Fibroblast of villous mesenchyme (primary cell): ENCODE data around the gene PRRC2B. TPM values are rescaled to one million over a fixed set of nuclear protein-coding genes. Genes with fewer than 3 reads are reported as not detected.
"Not testable (repeated sequence)": the region's sequence is repeated elsewhere in the genome, so short reads cannot be mapped to it uniquely, and the experiment has no call there.

Source experiments
- DNase-seq: peaks from one replicate; pipeline ENCODE4 v3.0.0-alpha.2; 2010; ENCODE audit warnings: low read depth
- H3K4me3 ChIP-seq: 2 replicates; pipeline ENCODE4 v1.5.1; 2011; ENCODE audit warnings: low read depth, mild to moderate bottlenecking, low read length
- total RNA-seq: library from RNA; depleted of rRNA; stranded (reverse); fragments of >200 nt; gene quantifications from 2 replicates; pipeline ENCODE4 v1.2.3, GENCODE V29; 2012
- TF ChIP-seq, protein P1 (sequence below): IDR thresholded peaks from 2 replicates; pipeline ENCODE4 v1.5.1; 2012; ENCODE audit warnings: low read depth, mild to moderate bottlenecking, low read length; ENCODE audit not compliant: insufficient read depth

Gene PRRC2B
- total RNA-seq, 1 donor, result 92.8 TPM

DNA sequence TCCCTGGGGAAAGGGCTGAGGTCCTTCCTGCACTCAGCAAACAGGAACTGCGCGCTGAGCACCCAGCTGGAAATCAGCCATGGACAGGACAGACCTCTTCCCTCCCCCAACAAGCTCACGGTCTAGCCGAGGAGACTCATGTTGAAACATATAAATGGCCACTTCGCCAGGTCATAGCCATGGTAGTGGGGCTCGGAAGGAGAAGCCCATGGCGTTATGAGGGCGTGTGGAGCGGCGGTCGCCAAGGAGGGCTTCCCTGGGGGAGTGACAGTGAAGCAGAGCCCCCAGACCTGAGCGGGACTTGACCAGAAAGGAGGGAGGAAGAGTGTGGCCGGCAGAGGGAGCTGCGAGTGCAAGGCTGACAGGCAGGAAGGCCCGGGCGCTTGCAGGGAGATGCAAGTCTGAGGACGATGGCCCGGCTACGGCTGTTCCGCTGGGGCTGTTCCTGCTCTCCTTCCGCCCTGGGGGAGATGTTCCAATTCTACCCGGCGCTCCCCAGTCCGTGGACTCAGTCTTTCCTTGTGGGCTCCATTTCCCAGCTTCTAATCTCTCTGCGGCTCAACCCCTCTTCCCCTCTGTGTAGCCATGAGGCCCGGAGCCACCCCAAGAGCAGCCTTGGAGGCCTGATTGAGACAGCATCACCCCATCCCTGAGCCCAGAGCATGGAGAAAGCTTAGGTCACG is 43.9 kb upstream of the PRRC2B start:
- peak overlapping the region; percentile 44 for H3K4me3 ChIP-seq
- TF ChIP-seq, protein P1, sequence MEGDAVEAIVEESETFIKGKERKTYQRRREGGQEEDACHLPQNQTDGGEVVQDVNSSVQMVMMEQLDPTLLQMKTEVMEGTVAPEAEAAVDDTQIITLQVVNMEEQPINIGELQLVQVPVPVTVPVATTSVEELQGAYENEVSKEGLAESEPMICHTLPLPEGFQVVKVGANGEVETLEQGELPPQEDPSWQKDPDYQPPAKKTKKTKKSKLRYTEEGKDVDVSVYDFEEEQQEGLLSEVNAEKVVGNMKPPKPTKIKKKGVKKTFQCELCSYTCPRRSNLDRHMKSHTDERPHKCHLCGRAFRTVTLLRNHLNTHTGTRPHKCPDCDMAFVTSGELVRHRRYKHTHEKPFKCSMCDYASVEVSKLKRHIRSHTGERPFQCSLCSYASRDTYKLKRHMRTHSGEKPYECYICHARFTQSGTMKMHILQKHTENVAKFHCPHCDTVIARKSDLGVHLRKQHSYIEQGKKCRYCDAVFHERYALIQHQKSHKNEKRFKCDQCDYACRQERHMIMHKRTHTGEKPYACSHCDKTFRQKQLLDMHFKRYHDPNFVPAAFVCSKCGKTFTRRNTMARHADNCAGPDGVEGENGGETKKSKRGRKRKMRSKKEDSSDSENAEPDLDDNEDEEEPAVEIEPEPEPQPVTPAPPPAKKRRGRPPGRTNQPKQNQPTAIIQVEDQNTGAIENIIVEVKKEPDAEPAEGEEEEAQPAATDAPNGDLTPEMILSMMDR, result peak; percentile 87
- peak; percentile 88 for DNase-seq

DNA sequence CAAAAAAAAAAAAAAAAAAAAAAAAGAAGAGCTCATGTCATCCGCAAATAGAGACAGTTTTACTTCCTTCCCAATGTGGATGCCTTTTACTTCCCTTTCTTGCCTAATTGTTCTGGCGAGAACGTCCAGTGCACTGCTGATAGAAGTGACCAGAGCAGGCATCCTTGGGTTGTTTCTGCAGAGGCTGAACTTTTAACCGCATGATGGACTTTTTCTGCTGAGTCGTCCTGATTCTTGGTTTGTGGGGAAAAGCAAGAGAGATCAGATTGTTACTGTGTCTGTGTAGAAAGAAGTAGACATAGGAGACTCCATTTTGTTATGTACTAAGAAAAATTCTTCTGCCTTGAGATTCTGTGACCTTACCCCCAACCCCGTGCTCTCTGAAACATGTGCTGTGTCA is 37.4 kb upstream of the PRRC2B start:
- not testable (repeated sequence) for H3K4me3 ChIP-seq
- peak; percentile 45 for DNase-seq

GRCh38 chr9:131358556-131358955 is 35.3 kb upstream of the PRRC2B start:
- H3K4me3 ChIP-seq, result no peak overlapping the region
- DNase-seq, result no peak
- TF ChIP-seq, protein P1, result no peak

DNA sequence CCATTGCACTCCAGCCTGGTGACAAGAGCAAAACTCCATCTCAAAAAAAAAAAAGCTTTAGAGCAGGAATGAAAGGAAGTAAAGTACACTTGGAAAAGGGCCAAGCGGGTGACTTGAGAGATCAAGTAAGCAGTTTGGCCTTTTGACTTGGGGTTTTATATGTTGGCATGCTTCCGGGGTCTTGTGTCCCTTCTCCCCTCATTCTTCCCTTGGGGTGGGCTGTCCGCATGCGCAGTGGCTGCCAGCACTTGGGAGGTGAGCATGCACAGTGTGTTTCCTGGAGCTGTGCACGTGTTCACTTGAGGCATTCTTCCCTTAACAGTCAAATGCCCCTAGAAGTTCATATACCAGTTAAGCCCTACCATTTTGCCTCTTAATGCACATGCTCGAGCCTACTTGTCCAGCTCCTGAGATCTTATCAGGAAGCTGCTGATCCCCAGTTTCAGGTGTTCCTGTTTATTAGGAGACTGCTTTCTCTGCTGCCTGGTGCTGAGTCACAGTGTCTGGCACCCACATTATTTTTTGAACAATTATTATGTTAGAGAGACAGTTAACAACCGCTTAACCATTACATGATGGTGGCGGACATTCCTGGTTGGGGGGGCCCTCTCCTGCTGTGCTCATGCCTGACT is 32.6 kb upstream of the PRRC2B start:
- H3K4me3 ChIP-seq, result no peak overlapping the region
- DNase-seq, result peak; percentile 35
- TF ChIP-seq, protein P1, result no peak

DNA sequence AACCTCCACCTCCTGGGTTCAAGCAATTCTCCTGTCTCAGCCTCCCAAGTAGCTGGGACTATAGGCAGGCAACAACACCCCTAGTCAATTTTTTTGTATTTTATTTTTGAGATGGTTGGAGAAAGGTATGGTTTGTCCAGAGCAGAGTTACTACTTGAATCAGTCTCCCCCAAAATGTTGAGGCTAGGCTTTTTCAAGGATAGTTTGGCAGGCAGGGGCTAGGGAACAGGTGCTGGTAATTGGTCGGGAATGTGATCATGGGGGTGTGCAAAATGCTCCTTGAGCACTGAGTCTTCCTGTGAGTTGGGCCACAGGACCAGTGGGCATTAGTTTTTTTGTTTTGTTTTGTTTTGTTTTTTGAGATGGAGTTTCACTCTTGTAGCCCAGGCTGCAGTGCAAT is 28.3 kb upstream of the PRRC2B start:
- TF ChIP-seq, protein P1, result no peak
- DNase-seq, result no peak
- no peak overlapping the region for H3K4me3 ChIP-seq

GRCh38 chr9:131366761-131367401 is 27.0 kb upstream of the PRRC2B start:
- TF ChIP-seq, protein P1, result peak; percentile 32
- no peak overlapping the region for H3K4me3 ChIP-seq
- DNase-seq, result peak; percentile 80

DNA sequence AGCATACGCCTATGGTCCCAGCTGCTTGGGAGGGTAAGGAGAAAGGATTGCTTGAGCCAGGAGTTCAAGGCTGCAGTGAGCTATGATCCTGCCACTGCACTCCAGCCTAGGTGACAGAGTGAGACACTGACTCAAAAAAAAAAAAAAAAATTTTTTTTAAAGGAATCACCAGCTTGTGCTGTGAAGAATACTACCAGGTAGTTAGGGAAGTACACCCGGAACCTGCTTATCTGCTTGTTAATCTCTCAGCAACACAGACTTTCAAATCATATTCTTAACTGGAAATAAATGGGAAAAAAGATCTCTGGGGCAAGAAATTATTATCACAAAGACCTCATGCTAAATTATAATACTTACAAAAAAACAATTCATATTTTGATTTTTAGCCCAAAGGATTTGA is 26.4 kb upstream of the PRRC2B start:
- TF ChIP-seq, protein P1, result no peak
- DNase-seq, result no peak

More for the DNA sequence above, 26.4 kb upstream of the PRRC2B start:
- H3K4me3 ChIP-seq, result no peak overlapping the region
